ENCODE results near the gene BAG1. TPM values are rescaled to one million over a fixed set of nuclear protein-coding genes. Genes with fewer than 3 reads are reported as not detected.

Gene BAG1
- total and polyA plus RNA-seq, 2 experiments from 2014 or later = 44.7 to 55.4 TPM

- TF ChIP-seq ZNF462 (CRISPR knock-in tag; IDR thresholded peaks at IDR 0.05) (no peak), ZNF114 (CRISPR knock-in tag; IDR thresholded peaks at IDR 0.05) (no peak), EZH2 (IDR thresholded peaks at IDR 0.05; ENCODE audit: low read depth, unreplicated experiment) (no peak), ZNF331 (CRISPR knock-in tag; IDR thresholded peaks at IDR 0.05; ENCODE audit: low read depth) (no peak), POLR2AphosphoS5 (IDR thresholded peaks at IDR 0.05; ENCODE audit: low read depth) (no peak)
- Histone ChIP-seq H3K9me2 (ENCODE audit: insufficient read depth) (no peaks in the 10 kb centered on the region), H3K4me2 (no peak overlapping the region), H2AFZ (no peak overlapping the region), H4K20me1 (replicated peaks; ENCODE audit: insufficient read depth) (peaks cover 7% of the 10 kb centered on the region; the same call in 1 of the 2 replicates), H3K27ac (ENCODE audit: low read depth) (no peak overlapping the region), H3F3A (replicated peaks; ENCODE audit: low read depth) (no peaks in the 10 kb centered on the region), H3K4me1 (ENCODE audit: insufficient read depth) (no peaks in the 10 kb centered on the region), H3K79me2 (replicated peaks; ENCODE audit: insufficient read depth) (no peaks in the 10 kb centered on the region), H3K4me3 (no peak overlapping the region), H3K27me3 (ENCODE audit: insufficient read depth) (no peaks in the 10 kb centered on the region), H3K36me3 (ENCODE audit: insufficient read depth) (peaks cover 55% of the 10 kb centered on the region)
- Mint-ChIP-seq H3K4me1 (no peaks in the 10 kb centered on the region), H3K36me3 (ENCODE audit: low read depth) (peaks cover 66% of the 10 kb centered on the region), H3K27ac (no peak overlapping the region), H3K27me3 (ENCODE audit: insufficient read depth, low read depth, poor library complexity) (peaks cover 2% of the 10 kb centered on the region), H3K9me3 (no peaks in the 10 kb centered on the region), H3K4me3 (no peak overlapping the region)
- ATAC-seq (no peak), DNase-seq (ENCODE audit: low spot score) (no peak)
These were observed 47.4 kb upstream of the BAG1 start for GRCh38 chr9:33311953-33312352.

DNA sequence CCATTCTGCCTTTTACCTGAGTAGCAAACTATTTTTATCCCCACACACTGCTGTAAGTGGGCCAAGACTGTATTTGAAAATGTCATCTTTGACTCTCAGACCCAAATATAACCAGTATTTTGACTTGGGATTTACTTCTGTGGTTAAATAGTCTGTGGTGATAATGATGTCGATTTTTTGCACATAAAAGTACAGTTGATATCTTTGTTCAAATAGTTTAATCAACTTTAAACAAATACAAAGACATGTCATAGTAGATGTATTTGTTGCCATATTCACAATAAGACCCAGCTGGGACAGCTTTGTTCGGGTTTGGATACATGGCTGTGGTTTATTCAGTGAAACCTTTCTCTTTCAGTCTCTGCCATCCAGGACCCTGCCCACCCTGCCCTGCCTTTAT is 46.2 kb upstream of the BAG1 start:
- peaks cover 49% of the 10 kb centered on the region for H3K36me3 ChIP-seq (ENCODE audit: insufficient read depth)
- no peaks in the 10 kb centered on the region for H3K4me1 ChIP-seq (ENCODE audit: insufficient read depth)
- ATAC-seq (no peak), DNase-seq (ENCODE audit: low spot score) (no peak)
- no peak overlapping the region for H3K4me3 ChIP-seq
- H3K9me2 ChIP-seq (ENCODE audit: insufficient read depth) = no peaks in the 10 kb centered on the region
- H3K27me3 Mint-ChIP-seq (ENCODE audit: insufficient read depth, low read depth, poor library complexity) = peaks cover 2% of the 10 kb centered on the region
- H3K79me2 ChIP-seq (replicated peaks; ENCODE audit: insufficient read depth) = no peaks in the 10 kb centered on the region
- no peak overlapping the region for H2AFZ ChIP-seq
- no peaks in the 10 kb centered on the region for H3K4me1 Mint-ChIP-seq
- peaks cover 65% of the 10 kb centered on the region for H3K36me3 Mint-ChIP-seq (ENCODE audit: low read depth)
- H3F3A ChIP-seq (replicated peaks; ENCODE audit: low read depth) = no peaks in the 10 kb centered on the region
- H3K4me2 ChIP-seq = no peak overlapping the region
- H3K27ac Mint-ChIP-seq = no peak overlapping the region
- H3K9me3 Mint-ChIP-seq = no peaks in the 10 kb centered on the region
- no peak overlapping the region for H3K4me3 Mint-ChIP-seq
- no peaks in the 10 kb centered on the region for H3K27me3 ChIP-seq (ENCODE audit: insufficient read depth)
- no peak overlapping the region for H3K27ac ChIP-seq (ENCODE audit: low read depth)
- peaks cover 7% of the 10 kb centered on the region; the same call in 1 of the 2 replicates for H4K20me1 ChIP-seq (replicated peaks; ENCODE audit: insufficient read depth)
- TF ChIP-seq JUNB (IDR thresholded peaks at IDR 0.05; ENCODE audit: unreplicated experiment) (no peak), ETS1 (IDR thresholded peaks at IDR 0.05) (no peak), NANOG (IDR thresholded peaks at IDR 0.05; ENCODE audit: borderline replicate concordance) (no peak), EZH2 (IDR thresholded peaks at IDR 0.05; ENCODE audit: low read depth, unreplicated experiment) (no peak), ZNF331 (CRISPR knock-in tag; IDR thresholded peaks at IDR 0.05; ENCODE audit: low read depth) (no peak), CREB1 (CRISPR knock-in tag; IDR thresholded peaks at IDR 0.05; ENCODE audit: low read depth) (no peak), POLR2AphosphoS5 (IDR thresholded peaks at IDR 0.05; ENCODE audit: low read depth) (no peak), EZH2phosphoT487 (IDR thresholded peaks at IDR 0.05; ENCODE audit: unreplicated experiment) (no peak)
- TF ChIP-seq, protein P1, sequence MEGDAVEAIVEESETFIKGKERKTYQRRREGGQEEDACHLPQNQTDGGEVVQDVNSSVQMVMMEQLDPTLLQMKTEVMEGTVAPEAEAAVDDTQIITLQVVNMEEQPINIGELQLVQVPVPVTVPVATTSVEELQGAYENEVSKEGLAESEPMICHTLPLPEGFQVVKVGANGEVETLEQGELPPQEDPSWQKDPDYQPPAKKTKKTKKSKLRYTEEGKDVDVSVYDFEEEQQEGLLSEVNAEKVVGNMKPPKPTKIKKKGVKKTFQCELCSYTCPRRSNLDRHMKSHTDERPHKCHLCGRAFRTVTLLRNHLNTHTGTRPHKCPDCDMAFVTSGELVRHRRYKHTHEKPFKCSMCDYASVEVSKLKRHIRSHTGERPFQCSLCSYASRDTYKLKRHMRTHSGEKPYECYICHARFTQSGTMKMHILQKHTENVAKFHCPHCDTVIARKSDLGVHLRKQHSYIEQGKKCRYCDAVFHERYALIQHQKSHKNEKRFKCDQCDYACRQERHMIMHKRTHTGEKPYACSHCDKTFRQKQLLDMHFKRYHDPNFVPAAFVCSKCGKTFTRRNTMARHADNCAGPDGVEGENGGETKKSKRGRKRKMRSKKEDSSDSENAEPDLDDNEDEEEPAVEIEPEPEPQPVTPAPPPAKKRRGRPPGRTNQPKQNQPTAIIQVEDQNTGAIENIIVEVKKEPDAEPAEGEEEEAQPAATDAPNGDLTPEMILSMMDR (conservative IDR thresholded peaks at IDR 0.05; ENCODE audit: low read depth in 2 of 2) = no peak
